Large intestine (tissue), 3 donors: Measurements from ENCODE around the gene SLC6A6. TPM values are rescaled to one million over a fixed set of nuclear protein-coding genes. Genes with fewer than 3 reads are reported as not detected.

Experiments
- DNase-seq, 2 donors: peaks; one replicate each; pipeline versions ENCODE4 v3.0.0 to v3.0.0-alpha.2; 2013
- H3K27ac ChIP-seq: one replicate; pipeline ENCODE4 v1.5.1; 2013; ENCODE audit warnings: low read length
- H3K27me3 ChIP-seq: 2 replicates; pipeline ENCODE4 v1.6.1; 2013; ENCODE audit warnings: low read length; ENCODE audit not compliant: control insufficient read depth, insufficient read depth
- H3K36me3 ChIP-seq: 2 replicates; pipeline ENCODE4 v1.6.1; 2013; ENCODE audit warnings: low read length; ENCODE audit not compliant: control insufficient read depth, insufficient read depth
- H3K4me1 ChIP-seq: one replicate; pipeline ENCODE4 v1.6.1; 2013; ENCODE audit warnings: low read length; ENCODE audit not compliant: control insufficient read depth, insufficient read depth
- H3K4me3 ChIP-seq: one replicate; pipeline ENCODE4 v1.5.1; 2013; ENCODE audit warnings: low read length
- H3K9me3 ChIP-seq: one replicate; pipeline ENCODE4 v1.6.1; 2013; ENCODE audit warnings: mild to moderate bottlenecking, low read depth, low read length, moderate library complexity; ENCODE audit not compliant: control insufficient read depth
- WGBS: methylation state at CpG from one replicate; pipeline ENCODE4 v1.1.5; 2013; ENCODE audit warnings: low lambda C conversion rate; ENCODE audit not compliant: insufficient coverage; 5-methylcytosine and 5-hydroxymethylcytosine counted together
- polyA plus RNA-seq: library from polyadenylated mRNA; unstranded; fragments of 120-200 nt; gene quantifications from one replicate; pipeline ENCODE4 v1.2.1, GENCODE V29; 2013

SLC6A6 gene
- polyA plus RNA-seq, 1 donor = 16.4 TPM

DNA sequence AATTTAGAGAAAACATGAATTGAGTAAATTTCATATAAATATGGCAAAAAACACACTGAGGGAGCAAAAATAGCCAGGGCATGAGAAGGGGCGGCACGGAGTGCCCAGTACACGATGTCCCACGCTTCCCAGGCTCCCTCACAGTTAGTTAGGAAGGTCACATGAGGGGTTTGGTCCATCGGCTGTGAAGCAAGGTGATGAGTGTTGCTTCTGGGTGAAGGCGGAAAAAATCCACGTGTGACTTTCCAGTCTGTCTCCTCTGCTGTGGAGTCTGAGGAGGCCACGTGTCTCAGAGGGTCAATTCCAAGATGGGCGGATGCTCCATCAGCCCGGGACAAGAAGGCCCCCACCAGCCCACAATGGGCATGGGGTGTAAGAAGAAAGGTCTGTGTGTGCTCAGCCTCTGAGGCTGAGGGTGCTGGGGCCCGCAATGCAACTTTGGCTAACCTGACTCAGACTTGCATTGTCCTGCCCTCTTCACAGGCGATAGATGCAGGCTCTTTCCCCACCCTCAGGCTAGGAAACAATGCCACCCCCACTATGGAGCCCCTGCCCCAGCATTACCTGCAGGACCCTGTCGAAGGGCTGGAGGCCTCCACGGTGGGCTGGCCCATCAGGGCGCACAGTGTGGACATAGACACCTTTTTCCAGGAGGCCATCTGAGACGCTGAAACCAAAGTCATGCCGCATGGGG lies 92.0 kb downstream of the SLC6A6 start:
- DNase-seq = no peak

DNA sequence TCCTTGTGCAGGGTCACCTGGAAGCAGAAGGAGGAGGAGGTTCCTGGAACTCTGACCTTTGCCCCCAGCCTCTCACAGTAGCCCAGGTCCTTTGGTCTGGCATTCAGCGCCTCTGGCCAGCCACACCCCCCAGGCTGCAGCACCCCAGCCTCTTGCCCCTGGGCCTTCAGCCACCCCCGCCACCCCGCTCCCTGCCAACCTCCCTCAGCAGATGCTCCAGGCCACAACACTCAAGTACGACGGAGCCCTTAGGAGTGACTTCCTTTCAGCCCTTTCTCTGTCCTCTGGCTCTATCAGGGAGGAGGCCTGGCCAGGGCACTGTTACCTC lies 92.5 kb downstream of the SLC6A6 start:
- no peaks in the 10 kb centered on the region for H3K4me1 ChIP-seq
- no peak overlapping the region for H3K27ac ChIP-seq
- H3K9me3 ChIP-seq = no peaks in the 10 kb centered on the region
- peaks cover 3% of the 10 kb centered on the region for H3K36me3 ChIP-seq
- no peak for DNase-seq
- no CpG with 5 or more reads among the region's 5 CpGs for WGBS
- H3K27me3 ChIP-seq = no peaks in the 10 kb centered on the region
- no peak overlapping the region for H3K4me3 ChIP-seq

More for the DNA sequence above, 92.0 kb downstream of the SLC6A6 start:
- no peak overlapping the region for H3K27ac ChIP-seq
- H3K27me3 ChIP-seq = no peaks in the 10 kb centered on the region
- no peak overlapping the region for H3K4me3 ChIP-seq
- no peaks in the 10 kb centered on the region for H3K9me3 ChIP-seq
- no peaks in the 10 kb centered on the region for H3K4me1 ChIP-seq
- peaks cover 8% of the 10 kb centered on the region for H3K36me3 ChIP-seq
- no CpG with 5 or more reads among the region's 17 CpGs for WGBS

DNA sequence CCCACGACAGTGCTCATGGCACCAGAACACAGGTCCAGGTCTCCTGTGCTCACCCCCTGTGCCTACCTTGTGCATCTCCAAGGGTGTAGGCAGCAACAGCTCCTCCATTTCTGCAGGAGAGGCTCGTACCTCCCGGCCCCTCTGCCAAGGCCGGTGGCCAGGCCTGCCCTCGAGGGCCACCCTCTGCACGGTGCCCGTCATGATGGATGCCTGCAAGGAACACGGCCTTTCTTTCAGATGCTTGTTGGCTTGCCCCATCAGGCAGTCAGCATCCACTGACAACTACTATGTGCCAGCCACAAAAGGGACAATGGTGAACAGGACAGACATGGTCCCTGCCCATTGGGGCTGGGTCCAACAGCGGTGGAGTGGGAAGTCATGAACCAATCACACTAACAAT lies 93.9 kb downstream of the SLC6A6 start:
- Histone ChIP-seq H3K4me1 (no peaks in the 10 kb centered on the region), H3K27ac (no peak overlapping the region), H3K9me3 (no peaks in the 10 kb centered on the region), H3K27me3 (no peaks in the 10 kb centered on the region), H3K4me3 (no peak overlapping the region), H3K36me3 (no peaks in the 10 kb centered on the region)
- WGBS = no CpG with 5 or more reads among the region's 9 CpGs
- no peak for DNase-seq

- H3K36me3 ChIP-seq = no peaks in the 10 kb centered on the region
- no peak for DNase-seq
- H3K4me1 ChIP-seq = no peaks in the 10 kb centered on the region
- WGBS = 100% methylated on average over 1 of the region's 10 CpGs
- no peaks in the 10 kb centered on the region for H3K27me3 ChIP-seq
- H3K9me3 ChIP-seq = peaks cover under 1% of the 10 kb centered on the region
- H3K27ac ChIP-seq = no peak overlapping the region
- H3K4me3 ChIP-seq = no peak overlapping the region
Observed at GRCh38 chr3:14497321-14497720, 94.9 kb downstream of the SLC6A6 start.

GRCh38 chr3:14502472-14502871 lies 100.1 kb downstream of the SLC6A6 start:
- no peaks in the 10 kb centered on the region for H3K27me3 ChIP-seq
- H3K4me1 ChIP-seq = no peaks in the 10 kb centered on the region
- H3K36me3 ChIP-seq = no peaks in the 10 kb centered on the region
- peaks cover 3% of the 10 kb centered on the region for H3K9me3 ChIP-seq
- no peak overlapping the region for H3K4me3 ChIP-seq
- no peak overlapping the region for H3K27ac ChIP-seq
- DNase-seq = no peak

- H3K36me3 ChIP-seq = no peaks in the 10 kb centered on the region
- peaks cover 3% of the 10 kb centered on the region for H3K9me3 ChIP-seq
- no CpG with 5 or more reads among the region's 12 CpGs for WGBS
- H3K4me3 ChIP-seq = no peak overlapping the region
- H3K4me1 ChIP-seq = no peaks in the 10 kb centered on the region
- H3K27ac ChIP-seq = no peak overlapping the region
- no peak for DNase-seq
- no peaks in the 10 kb centered on the region for H3K27me3 ChIP-seq
Observed at GRCh38 chr3:14503033-14503705, 100.8 kb downstream of the SLC6A6 start.

- no peaks in the 10 kb centered on the region for H3K36me3 ChIP-seq
- no CpG with 5 or more reads among the region's 20 CpGs for WGBS
- no peak for DNase-seq
Observed at GRCh38 chr3:14503706-14504065, 101.3 kb downstream of the SLC6A6 start.

GRCh38 chr3:14505001-14505802 lies 102.8 kb downstream of the SLC6A6 start:
- H3K27ac ChIP-seq = no peak overlapping the region
- H3K27me3 ChIP-seq = no peaks in the 10 kb centered on the region
- no peaks in the 10 kb centered on the region for H3K36me3 ChIP-seq
- H3K4me1 ChIP-seq = no peaks in the 10 kb centered on the region
- H3K9me3 ChIP-seq = peaks cover 3% of the 10 kb centered on the region
- no peak for DNase-seq
- 100% methylated on average over 1 of the region's 22 CpGs for WGBS
- no peak overlapping the region for H3K4me3 ChIP-seq

More at GRCh38 chr3:14503706-14504065, 101.3 kb downstream of the SLC6A6 start:
- Histone ChIP-seq H3K9me3 (peaks cover 3% of the 10 kb centered on the region), H3K27ac (no peak overlapping the region), H3K4me1 (no peaks in the 10 kb centered on the region), H3K27me3 (no peaks in the 10 kb centered on the region), H3K4me3 (no peak overlapping the region)

- H3K27me3 ChIP-seq = no peaks in the 10 kb centered on the region
- peaks cover 3% of the 10 kb centered on the region for H3K9me3 ChIP-seq
- no peak overlapping the region for H3K27ac ChIP-seq
- no peak overlapping the region for H3K4me3 ChIP-seq
- DNase-seq = no peak
- H3K36me3 ChIP-seq = no peaks in the 10 kb centered on the region
- WGBS = no CpG with 5 or more reads among the region's 16 CpGs
- no peaks in the 10 kb centered on the region for H3K4me1 ChIP-seq
Observed at GRCh38 chr3:14505803-14506500, 103.5 kb downstream of the SLC6A6 start.

DNA sequence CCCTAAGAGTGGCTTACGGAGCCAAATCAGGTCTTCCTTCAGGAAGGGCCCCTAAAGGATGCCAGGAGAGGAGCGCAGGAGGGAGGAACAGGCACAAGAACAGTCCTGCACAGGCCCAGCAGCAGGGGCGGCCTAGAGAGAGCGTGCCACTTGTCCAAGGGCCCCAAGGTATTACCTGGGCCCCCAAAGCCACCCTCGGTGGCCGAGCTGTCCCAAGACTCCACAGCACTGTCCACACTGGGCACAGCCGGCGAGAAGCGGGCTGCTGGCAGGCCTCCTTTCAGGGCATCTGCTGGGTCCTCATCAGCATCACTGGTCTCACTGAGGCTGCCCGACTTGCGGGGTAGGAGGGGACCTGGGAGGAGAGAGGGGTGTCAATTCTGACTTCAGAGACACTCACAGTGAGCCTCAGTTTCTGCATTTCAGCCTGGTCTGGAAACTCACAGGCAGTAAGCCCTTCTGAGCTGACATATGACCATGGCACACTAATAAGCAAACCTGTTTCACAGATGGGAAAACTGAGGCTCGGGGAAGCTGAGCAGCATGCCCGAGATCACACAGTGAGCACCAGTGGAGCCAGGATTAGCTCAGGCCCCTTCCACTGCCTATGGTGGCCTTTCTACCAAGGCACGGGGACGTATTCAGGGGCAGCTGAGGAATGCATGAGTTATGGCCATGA lies 104.4 kb downstream of the SLC6A6 start:
- WGBS = no CpG with 5 or more reads among the region's 15 CpGs
- H3K27me3 ChIP-seq = no peaks in the 10 kb centered on the region
- DNase-seq = no peak
- peaks cover 3% of the 10 kb centered on the region for H3K9me3 ChIP-seq
- no peak overlapping the region for H3K4me3 ChIP-seq
- no peaks in the 10 kb centered on the region for H3K4me1 ChIP-seq
- no peak overlapping the region for H3K27ac ChIP-seq
- no peaks in the 10 kb centered on the region for H3K36me3 ChIP-seq
